Type B pancreatic cell (in vitro differentiated cells): ENCODE measurements around the gene ADGRG3. TPM values are rescaled to one million over a fixed set of nuclear protein-coding genes. Genes with fewer than 3 reads are reported as not detected.

ENCODE experiments used
- DNase-seq: peaks from one replicate; pipeline ENCODE4 v3.0.0; 2021; ENCODE audit warnings: mixed read lengths; ENCODE audit not compliant: unreplicated experiment; ENCODE audit errors: extremely low spot score
- H3K27ac Mint-ChIP-seq: 2 replicates; pipeline ENCODE4 v1.8.0; 2021; ENCODE audit warnings: mild to moderate bottlenecking, mixed read lengths
- H3K27me3 Mint-ChIP-seq: 2 replicates; pipeline ENCODE4 v1.8.0; 2021; ENCODE audit warnings: mixed read lengths
- H3K36me3 Mint-ChIP-seq: 2 replicates; pipeline ENCODE4 v1.8.0; 2021; ENCODE audit warnings: mixed read lengths
- H3K4me1 Mint-ChIP-seq: one replicate; pipeline ENCODE4 v1.8.0; 2021; ENCODE audit warnings: mixed read lengths; ENCODE audit not compliant: unreplicated experiment
- H3K4me3 Mint-ChIP-seq: 2 replicates; pipeline ENCODE4 v1.8.0; 2021; ENCODE audit warnings: mild to moderate bottlenecking, mixed read lengths
- H3K9me3 Mint-ChIP-seq: 2 replicates; pipeline ENCODE4 v1.8.0; 2021; ENCODE audit warnings: mixed read lengths
- total RNA-seq: library from RNA; stranded (reverse); gene quantifications from 2 replicates; pipeline ENCODE4 v1.2.1, GENCODE V29; 2021; ENCODE audit warnings: low replicate concordance
- TF ChIP-seq, protein P1 (sequence below): fragments of 200-600 bp; sonication (generic); conservative IDR thresholded peaks from 2 replicates; pipeline ENCODE4 v1.5.0; 2021; ENCODE audit warnings: antibody characterized with exemption, mild to moderate bottlenecking

The ADGRG3 gene
- total RNA-seq, 1 donor from 2014 or later = not detected

- Mint-ChIP-seq H3K9me3 (no peaks in the 10 kb centered on the region), H3K27me3 (no peaks in the 10 kb centered on the region), H3K36me3 (no peaks in the 10 kb centered on the region), H3K27ac (peak overlapping the region; percentile 64), H3K4me1 (peaks cover 10% of the 10 kb centered on the region), H3K4me3 (peak overlapping the region; percentile 20)
- TF ChIP-seq, protein P1, sequence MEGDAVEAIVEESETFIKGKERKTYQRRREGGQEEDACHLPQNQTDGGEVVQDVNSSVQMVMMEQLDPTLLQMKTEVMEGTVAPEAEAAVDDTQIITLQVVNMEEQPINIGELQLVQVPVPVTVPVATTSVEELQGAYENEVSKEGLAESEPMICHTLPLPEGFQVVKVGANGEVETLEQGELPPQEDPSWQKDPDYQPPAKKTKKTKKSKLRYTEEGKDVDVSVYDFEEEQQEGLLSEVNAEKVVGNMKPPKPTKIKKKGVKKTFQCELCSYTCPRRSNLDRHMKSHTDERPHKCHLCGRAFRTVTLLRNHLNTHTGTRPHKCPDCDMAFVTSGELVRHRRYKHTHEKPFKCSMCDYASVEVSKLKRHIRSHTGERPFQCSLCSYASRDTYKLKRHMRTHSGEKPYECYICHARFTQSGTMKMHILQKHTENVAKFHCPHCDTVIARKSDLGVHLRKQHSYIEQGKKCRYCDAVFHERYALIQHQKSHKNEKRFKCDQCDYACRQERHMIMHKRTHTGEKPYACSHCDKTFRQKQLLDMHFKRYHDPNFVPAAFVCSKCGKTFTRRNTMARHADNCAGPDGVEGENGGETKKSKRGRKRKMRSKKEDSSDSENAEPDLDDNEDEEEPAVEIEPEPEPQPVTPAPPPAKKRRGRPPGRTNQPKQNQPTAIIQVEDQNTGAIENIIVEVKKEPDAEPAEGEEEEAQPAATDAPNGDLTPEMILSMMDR = no peak
- no peak for DNase-seq
Measured at GRCh38 chr16:57645691-57646387, 22.3 kb upstream of the ADGRG3 start.

DNA sequence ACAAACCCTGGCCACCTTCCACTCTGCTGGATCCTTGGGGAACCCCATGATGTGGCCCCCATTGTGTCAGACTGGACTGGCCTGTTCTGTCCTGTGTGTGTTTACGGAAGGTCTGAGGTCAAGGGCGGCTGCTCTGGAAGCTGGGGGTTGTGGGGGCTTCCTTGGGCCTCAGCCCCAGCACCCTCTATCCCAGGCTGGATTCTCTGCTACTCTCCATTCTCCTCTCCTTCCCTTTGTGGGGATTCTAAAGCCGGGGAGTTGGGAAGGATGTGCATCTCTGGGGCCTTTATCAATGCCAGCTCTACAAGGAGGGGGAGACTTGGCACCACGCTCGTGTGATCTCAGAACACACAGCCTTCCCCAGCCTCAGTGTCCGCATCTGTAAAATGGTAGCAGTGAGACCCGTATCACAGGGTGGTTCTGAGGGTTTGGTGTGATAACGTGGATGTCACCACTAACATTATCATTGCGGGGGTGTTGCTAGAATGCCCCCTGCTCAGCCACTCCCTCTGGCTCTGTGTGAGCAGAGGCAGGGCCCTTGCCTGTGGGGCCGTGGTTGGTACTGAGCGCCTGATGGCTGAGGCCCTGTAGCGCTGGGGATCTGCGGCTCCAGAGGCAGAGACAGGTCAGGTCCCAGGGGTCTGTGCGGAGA is 21.6 kb upstream of the ADGRG3 start:
- H3K27me3 Mint-ChIP-seq = no peaks in the 10 kb centered on the region
- H3K4me3 Mint-ChIP-seq = no peak overlapping the region
- H3K4me1 Mint-ChIP-seq = peaks cover 11% of the 10 kb centered on the region
- H3K36me3 Mint-ChIP-seq = no peaks in the 10 kb centered on the region
- TF ChIP-seq, protein P1 = no peak
- H3K9me3 Mint-ChIP-seq = no peaks in the 10 kb centered on the region
- H3K27ac Mint-ChIP-seq = peak overlapping the region; percentile 46
- DNase-seq = no peak

GRCh38 chr16:57647136-57647875 is 20.8 kb upstream of the ADGRG3 start:
- DNase-seq = no peak
- Mint-ChIP-seq H3K4me1 (peaks cover 19% of the 10 kb centered on the region), H3K36me3 (no peaks in the 10 kb centered on the region), H3K4me3 (no peak overlapping the region), H3K27ac (peak overlapping the region; percentile 26), H3K27me3 (no peaks in the 10 kb centered on the region), H3K9me3 (no peaks in the 10 kb centered on the region)
- TF ChIP-seq, protein P1 = no peak

- Mint-ChIP-seq H3K9me3 (no peaks in the 10 kb centered on the region), H3K4me3 (no peak overlapping the region), H3K27me3 (no peaks in the 10 kb centered on the region), H3K27ac (no peak overlapping the region), H3K4me1 (peaks cover 17% of the 10 kb centered on the region), H3K36me3 (no peaks in the 10 kb centered on the region)
- TF ChIP-seq, protein P1 = no peak
- no peak for DNase-seq
Measured at GRCh38 chr16:57648125-57648524, 20.0 kb upstream of the ADGRG3 start.

DNA sequence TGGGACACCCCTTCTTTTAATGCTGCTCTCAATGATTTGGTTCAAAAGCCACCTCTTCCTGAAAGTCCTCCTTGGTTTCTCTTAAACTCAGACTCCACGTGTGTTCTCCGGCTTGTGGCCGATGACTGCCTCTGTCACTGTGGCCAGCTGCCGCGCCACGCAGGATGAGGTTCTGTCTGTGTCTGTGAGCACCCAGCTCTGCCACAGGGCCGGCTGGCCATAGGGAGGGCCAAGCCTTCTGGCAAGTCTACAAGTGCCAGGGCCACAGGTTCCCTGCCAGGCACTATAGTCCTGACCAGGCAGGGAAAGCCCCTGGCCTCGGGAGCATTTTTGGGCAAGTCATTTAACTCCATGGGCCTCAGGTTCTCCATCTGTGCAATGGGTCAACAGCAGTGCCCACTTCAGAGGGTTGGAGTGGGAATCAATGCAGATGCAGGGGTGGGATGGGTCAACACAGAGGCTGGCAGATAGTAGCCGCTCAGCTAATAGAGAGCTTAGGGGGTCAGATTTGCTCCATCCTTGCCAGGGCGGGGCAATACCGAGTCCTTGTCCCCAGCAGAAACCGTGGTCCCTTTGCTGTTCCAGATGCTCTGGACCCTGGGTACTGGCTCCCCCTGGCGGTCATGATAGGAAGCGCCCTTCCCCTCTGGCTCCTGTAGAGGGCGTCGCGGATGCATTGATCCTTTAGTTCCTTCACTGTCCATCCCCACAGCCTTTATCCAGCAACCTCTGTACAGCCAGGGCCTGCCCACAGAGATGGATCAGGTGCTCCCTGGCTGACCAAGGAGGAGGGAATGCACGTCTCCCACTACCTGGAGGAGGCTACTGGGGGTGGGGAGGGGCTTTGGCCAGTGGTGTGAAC is 19.3 kb upstream of the ADGRG3 start:
- Mint-ChIP-seq H3K4me1 (peaks cover 19% of the 10 kb centered on the region), H3K27ac (no peak overlapping the region), H3K9me3 (no peaks in the 10 kb centered on the region), H3K4me3 (no peak overlapping the region), H3K27me3 (no peaks in the 10 kb centered on the region), H3K36me3 (no peaks in the 10 kb centered on the region)
- TF ChIP-seq, protein P1 = peak; percentile 100
- DNase-seq = peak; percentile 89
